ENCODE data around the gene PPP1R37. TPM values are rescaled to one million over a fixed set of nuclear protein-coding genes. Genes with fewer than 3 reads are reported as not detected.

The PPP1R37 gene
- total RNA-seq, 1 donor from 2014 or later: 24.2 TPM

DNA sequence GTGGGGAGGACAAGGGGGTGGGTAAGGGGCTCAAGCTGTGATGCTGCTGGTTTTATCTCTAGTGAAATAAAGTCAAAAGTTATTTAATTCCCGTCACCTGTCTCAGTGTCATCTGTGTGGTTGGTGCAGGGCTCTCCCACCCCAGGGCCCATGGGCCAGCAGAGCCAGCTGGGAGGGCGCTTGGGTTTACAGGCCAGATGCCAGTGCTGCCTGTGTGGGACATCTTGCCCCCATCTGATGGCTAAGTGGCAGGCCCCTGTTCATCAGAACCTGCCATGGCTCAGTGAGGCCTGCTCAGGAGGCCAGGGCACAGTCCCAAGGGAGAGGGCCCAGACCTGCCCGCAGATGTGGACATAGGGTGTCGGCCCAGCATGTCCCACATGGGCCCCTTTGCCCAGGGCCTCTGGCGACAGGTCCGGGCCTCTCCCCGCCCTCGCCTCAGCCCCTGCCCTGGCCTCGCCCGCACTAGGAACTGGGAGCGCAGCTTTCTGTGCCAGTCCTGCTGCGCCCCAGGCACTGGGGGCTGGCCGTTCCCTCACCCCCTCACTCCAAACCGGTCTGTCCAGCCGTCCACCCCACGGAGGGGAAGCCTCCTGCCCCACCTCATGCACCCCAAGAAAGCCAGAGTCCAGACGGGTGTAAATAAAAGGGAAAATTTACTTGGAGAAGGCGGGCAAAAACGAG lies 22.0 kb upstream of the PPP1R37 start:
- peak; percentile 58 for ATAC-seq

GRCh38 chr19:45071545-45071938 lies 21.4 kb upstream of the PPP1R37 start:
- peak; percentile 8 for ATAC-seq

DNA sequence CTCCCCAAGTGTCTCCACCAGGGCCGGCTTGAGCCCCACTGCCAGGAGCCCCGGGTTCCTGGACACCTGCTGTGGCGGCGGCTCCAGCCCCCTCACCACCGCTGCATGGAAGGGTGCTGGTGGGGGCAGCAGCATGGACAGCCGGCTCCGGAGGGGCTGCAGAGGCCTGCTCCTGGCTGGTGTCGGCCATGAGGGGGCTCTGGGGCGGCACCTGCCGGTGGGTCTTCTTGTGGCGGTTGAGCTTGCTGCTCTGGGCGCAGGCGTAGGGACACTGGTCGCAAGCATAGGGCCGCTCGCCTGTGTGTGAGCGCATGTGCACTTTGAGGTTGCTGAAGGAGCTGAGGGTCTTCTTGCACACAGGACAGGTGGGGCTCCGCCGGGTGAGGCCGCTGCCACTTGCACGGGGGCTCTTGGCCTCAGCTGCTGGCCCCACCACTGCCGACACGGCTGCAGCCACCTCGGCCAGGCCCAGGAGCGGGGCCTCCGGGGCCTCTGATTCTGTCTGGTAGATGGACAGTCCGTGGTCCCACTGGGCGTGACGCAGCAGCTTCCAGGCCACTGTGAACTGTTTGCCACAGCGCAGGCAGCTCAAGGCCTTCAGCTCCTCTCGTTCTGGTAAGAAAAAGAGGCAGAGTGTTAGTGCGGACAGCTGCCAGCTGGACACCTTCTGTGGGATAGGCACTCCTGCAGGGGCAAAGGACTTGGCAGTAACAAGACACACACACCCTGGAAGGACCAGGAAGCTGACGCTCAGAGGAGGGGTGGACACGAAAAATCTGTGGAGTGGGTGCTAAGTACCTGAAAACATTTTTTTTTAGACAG lies 20.8 kb upstream of the PPP1R37 start:
- ATAC-seq: no peak

- ATAC-seq: no peak
These were observed 18.2 kb upstream of the PPP1R37 start for GRCh38 chr19:45074744-45075300.

DNA sequence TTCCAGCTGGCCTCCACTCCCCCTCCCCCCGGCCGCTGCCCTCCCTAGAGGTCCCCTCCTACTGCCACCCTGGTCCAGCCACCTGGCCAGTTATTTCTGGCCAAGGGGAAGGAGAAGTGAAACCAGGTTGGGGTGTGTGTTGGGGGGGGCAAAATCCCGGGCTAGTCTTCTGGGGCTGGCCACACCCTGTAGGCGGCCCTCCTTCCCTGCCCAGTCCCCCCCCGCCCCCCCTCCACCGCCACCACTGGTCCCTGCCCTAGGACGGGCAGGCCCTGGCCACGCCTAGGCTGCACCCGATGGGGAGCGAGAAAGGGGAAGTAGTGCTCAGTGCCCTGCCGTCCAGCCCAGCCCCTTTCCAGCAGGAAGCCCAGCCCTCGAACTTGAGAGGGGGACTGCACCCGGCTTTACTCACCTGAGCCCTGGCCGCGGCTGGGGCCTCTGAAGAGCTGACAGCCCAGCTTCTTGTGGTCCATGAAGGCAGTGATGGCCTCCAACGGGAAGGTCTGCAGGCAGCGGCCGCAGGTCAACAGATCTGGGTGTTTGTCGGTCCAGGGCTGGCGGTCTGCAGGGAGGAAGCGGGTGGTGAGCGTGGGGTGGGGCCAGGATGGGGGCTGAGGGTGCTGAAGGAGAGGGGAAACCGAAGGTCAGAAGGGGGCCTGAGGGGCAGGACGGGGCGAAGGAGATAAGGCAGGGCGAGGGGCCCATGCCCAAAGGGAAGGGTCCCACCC lies 17.5 kb upstream of the PPP1R37 start:
- ATAC-seq: peak; percentile 73

DNA sequence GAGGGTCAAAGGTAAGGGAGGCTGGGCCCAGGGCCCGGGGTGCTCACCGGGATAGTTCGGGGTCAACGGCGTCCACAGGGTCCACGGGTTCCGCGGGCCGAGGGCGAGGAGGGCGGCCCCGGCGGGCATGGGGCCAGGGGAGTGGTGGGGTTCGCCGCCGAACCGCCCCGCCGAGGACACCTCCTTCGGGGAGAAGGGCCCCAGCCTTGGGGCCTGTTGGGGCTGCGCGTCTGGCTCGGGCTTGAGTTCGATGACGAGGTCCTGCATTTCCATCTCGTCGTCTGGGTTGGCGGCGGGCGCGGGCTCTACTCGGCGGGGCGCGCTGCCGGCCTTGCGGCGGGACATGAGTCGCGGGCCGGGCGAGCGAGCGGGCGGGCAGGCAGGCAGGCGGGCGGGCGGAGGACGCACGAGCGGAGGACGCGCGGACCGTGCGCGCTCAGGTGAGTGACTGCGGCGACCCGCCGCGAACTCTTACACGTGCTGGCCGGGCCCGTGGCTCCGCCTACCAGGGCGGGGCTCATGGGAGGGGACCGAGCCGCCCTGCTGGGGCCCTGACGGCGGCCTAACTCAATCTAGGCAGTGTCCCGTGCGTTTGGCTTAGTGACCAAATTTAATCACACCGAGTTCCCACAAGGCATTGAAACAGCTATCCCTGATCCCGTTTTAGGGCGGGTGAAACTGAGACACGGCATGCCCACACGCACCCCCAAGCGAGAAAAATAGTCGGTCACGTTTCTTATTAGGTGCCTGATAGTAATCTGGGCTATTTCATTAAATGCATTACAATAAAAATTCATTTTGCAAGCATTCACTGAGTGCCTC lies 16.7 kb upstream of the PPP1R37 start, which contains the start of gene ZNF296:
Gene ZNF296, minus strand, starts transcription at position 450 of the 822 bp plus-strand sequence. Its CDS starts 105 bp downstream, at position 345.
- peak; percentile 78 for ATAC-seq

DNA sequence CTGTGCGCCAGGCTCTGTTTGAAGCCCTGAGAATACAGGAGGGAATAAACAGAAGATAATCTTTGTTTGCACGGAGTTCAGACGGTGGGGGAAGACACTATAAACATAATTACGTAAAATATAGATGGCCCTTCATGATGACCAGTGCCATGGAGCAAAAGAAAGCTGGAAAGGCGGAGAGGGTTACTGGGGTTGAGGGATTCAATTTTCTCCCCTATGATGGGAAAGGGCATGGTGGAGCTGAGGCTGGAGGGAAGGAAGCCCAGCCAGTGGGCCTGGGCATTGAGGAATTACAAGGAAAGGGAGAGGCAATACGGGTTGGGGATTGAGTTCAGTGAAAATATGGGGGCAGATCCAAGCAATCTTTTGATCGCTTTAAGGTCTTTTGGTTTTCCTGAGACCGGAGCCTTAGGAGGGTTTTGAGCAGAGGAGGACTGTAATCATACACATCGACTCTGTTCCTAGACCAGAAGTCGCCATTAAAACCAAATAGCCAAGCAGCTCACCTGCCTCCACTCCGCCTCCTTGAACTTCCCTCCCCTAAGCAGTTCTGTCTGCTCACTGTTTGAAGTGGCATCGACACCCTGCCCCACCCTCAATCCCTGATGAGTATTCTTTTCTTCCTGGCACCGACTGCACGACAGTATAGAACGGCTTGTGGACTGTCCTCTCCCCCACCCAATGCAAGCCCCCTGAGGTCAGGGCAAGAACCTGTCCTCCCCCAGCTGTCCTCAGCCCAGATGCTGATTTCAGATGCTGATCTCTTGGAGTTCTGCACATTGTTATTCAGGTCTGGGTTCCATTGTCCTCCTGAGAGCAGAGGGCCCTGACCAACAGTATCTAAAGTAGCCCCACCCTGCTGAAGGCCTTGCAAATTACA lies 15.9 kb upstream of the PPP1R37 start:
- no peak for ATAC-seq

DNA sequence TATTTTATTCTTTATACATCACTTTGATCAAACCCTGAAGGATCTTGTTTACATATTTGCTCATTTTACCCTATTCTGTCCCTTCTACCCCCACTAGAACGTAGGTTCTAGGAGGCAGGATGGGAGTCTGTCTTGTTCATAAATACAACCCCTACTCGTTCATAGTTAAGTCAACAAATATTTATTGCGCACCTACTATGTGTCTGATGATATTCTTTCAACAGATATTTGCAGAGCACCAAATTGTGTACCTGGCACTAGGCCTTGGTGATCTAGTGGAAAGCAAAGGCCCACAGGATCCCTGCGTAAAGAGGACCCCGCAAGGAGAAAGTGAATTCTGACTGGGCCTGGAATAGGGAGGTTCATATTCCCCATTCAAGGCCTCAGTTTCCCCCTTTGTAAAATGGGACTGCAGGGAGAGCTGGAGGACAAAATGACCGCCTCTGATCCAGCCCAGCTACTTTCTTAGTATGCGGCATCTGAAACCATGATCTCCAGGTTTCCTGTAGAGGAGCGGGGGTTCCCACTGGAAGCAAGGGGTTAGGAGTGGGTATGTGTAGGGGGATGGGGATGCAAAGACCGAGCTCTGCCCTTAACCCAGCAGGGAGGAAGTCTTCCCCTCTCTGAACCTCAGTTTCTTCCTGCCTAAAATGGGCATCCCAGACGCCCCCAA lies 14.5 kb upstream of the PPP1R37 start:
- no peak for ATAC-seq

DNA sequence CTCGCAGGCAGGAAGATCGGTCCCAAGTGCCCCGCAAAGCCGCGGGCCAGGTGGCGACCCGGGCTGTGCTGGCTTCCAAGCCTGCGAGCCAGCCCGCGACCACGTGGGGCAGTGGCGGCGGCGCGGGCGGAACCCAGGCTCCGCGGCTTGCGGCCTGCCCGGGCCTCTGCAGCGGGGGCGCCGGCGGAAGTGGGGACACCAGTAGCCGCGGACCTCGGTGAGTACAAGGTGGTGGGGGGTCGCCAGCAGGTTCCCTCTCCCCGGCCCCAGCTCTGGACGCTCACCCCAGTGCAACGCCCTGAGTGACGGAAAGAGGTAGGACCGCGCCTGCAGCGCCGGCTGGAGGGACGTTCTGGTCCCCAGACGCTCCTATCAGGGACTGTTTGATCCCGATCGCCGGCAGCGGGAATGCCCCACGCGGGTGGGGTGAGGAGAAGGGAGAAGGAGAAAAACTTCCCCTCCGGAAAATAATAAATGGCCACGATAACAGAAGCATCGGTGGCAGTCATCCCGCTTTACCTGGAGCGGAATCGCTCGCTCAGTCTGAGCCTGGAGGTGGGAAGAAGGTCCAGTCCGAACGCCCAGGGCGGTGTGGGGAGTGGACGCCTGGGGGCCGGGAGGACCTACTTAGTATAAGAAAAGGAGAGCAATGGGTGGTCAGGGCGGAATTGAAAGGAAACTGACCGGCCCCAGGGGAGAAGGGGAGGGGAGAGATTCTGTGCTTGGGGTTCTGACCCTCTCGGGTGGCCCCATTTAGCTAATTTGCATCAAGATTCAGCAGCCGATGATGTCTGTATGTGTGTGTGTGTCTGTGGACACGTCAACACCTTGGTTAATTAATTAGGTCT lies 13.7 kb upstream of the PPP1R37 start, which contains the start of gene GEMIN7:
Gene GEMIN7, plus strand, starts transcription at position 198 of the 848 bp plus-strand sequence. CDS start 10,855 bp downstream, outside the sequence.
- peak; percentile 53 for ATAC-seq

DNA sequence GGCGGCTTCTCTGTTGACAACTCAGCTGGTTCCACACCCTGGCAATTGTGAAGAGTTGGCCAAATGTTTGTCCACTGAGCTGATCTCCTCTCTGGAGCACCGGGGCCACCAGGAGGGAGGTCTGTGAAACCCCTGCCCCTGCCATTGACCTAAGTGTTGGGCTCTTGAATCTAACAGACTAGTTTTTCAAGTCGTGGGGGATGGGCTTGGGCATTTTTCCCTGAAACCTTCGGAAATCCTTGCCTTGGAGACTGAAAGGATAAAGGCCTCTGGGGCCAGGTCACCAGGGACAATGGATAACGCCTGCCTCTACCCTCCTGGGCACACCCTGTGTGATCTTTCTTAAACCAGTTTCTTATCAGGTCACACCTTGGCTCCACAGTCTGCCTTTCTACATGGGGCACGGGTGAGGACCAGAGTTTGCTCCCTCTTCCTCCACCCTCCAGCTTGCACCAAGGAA lies 13.0 kb upstream of the PPP1R37 start:
- no peak for ATAC-seq

- no peak for ATAC-seq
These were observed 10.8 kb upstream of the PPP1R37 start for GRCh38 chr19:45082170-45082569.

GRCh38 chr19:45086480-45086879 lies 6.5 kb upstream of the PPP1R37 start:
- ATAC-seq: no peak

DNA sequence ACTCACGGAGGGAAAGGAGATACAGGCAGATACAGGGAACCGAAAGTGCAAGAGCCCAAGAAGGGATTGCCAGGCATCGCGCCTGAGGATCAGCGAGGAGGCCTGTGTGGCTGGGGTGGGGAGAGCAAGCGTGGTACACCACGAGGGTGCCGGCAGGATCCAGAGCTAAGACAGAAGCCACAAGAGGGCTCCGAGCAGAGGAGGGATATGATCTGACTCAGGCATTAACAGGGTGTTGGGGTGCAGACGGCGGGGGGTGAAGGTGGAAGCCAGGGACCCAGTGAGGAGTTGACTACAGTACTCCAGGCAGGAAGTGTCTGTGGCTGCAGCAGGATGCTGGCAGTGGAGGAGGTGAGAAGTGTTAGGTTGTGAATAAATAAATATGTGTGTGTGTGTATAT lies 5.4 kb upstream of the PPP1R37 start:
- ATAC-seq: no peak

DNA sequence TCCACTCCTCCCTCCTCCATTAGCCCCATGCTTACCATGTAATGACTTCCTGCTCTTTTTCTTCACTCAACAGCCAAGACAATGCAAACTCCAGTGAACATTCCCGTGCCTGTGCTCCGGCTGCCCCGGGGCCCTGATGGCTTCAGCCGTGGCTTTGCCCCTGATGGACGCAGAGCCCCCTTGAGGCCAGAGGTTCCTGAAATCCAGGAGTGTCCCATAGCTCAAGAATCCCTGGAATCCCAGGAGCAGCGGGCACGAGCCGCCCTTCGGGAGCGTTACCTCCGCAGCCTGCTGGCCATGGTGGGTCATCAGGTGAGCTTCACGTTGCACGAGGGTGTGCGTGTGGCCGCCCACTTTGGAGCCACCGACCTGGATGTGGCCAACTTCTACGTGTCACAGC lies 2.9 kb upstream of the PPP1R37 start:
- no peak for ATAC-seq

DNA sequence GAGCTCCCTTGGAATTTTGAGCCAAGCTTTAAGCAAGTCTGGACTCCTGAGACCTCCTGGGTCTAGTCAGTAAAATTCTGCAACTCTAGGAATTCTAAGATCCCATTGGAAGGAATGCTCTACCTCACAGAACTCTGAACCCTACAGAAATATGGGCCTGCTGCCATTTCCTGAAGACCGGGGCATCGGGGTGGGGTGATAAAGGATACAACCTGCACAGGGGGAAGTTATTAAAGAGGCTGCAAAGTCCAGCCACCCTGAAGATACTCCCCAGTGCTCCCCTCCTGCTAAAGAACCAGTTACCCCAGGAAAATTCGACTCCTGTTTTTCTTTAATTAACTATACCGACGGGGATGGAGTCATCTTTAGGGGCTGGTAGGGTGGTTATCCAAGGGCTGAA lies 2.4 kb upstream of the PPP1R37 start:
- no peak for ATAC-seq

GRCh38 chr19:45091031-45091923 lies 1.7 kb upstream of the PPP1R37 start:
- peak; percentile 91 for ATAC-seq

DNA sequence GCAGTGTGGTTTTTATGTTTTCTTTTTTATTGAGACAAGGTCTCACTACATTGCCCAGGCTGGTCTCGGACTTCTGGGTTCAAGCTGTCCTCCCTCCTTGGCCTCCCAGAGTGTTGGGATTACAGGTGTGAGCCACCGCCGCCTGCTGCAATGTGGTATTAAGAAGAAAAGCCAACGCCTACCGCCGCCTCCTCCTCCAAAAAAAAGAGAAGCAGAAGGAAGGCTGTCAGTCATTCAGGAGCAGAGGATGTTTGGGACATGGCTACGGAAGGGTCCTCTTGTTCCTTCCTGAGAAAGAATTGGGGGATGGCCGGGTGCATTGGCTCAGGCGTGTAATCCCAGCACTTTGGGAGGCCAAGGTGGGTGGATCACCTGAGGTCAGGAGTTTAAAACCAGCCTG lies 1.2 kb downstream of the PPP1R37 start:
- ATAC-seq: no peak

DNA sequence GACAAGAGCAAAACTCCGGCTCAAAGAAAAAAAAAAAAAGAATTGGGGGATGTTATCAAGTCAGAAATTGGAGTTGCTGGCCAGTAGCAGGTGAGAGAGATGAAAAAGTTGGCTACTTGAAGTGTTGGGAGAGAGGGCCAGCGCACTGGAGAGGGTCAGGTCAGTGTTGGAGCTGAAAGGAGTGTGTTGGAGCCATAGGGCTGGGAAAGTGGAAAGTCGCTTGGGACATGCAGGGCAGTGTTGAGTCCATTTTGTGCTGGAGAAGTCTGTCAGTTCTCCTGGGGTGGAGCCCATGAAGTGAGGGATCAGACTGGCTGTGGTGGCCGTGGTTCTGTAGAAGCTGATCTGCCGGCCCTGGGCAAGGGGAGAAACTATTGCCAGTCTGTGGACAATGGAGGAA lies 1.7 kb downstream of the PPP1R37 start:
- no peak for ATAC-seq

Data from esophagus mucosa (tissue), 1 donor.